Activated T-cell treated with anti-CD3 and anti-CD28 coated beads, Interleukin-2, amount 50 U/mL, for 4 hours (primary cell): ENCODE data around the gene TIFAB. TPM values are rescaled to one million over a fixed set of nuclear protein-coding genes. Genes with fewer than 3 reads are reported as not detected.

Experiments used
- ATAC-seq, 2 donors: fragments of 200-7000 bp; cut with Tn5 transposase; one replicate each; pipeline ENCODE4 v1.10.0; 2021
- DNase-seq: peaks from one replicate; pipeline ENCODE4 v3.0.0-alpha.2; 2020
- H3K27me3 Mint-ChIP-seq: one replicate; pipeline ENCODE4 v1.8.0; 2021; ENCODE audit warnings: low read depth, mixed read lengths
- H3K36me3 Mint-ChIP-seq: one replicate; pipeline ENCODE4 v1.8.0; 2022; ENCODE audit warnings: mixed read lengths; ENCODE audit not compliant: insufficient read depth
- H3K4me1 Mint-ChIP-seq: one replicate; pipeline ENCODE4 v1.8.0; 2021; ENCODE audit warnings: low read depth, mixed read lengths
- H3K4me3 Mint-ChIP-seq: one replicate; pipeline ENCODE4 v1.8.0; 2021; ENCODE audit warnings: mild to moderate bottlenecking, moderate library complexity, mixed read lengths
- H3K9me3 Mint-ChIP-seq: one replicate; pipeline ENCODE4 v1.8.0; 2021; ENCODE audit warnings: mixed read lengths
- total RNA-seq, 3 donors: library from RNA; stranded (reverse); gene quantifications; one replicate each; pipeline ENCODE4 v1.2.1, GENCODE V29; 2021

Gene TIFAB
- total RNA-seq, 3 donors from 2014 or later: not detected

- Mint-ChIP-seq H3K4me1 (peaks cover 5% of the 10 kb centered on the region), H3K36me3 (no peaks in the 10 kb centered on the region), H3K27me3 (peaks cover 12% of the 10 kb centered on the region), H3K9me3 (no peaks in the 10 kb centered on the region), H3K4me3 (no peak overlapping the region)
- peak; percentile 55 to 70 for ATAC-seq
- peak; percentile 42 for DNase-seq
These were observed 5.4 kb upstream of the TIFAB start for GRCh38 chr5:135457424-135458071.

DNA sequence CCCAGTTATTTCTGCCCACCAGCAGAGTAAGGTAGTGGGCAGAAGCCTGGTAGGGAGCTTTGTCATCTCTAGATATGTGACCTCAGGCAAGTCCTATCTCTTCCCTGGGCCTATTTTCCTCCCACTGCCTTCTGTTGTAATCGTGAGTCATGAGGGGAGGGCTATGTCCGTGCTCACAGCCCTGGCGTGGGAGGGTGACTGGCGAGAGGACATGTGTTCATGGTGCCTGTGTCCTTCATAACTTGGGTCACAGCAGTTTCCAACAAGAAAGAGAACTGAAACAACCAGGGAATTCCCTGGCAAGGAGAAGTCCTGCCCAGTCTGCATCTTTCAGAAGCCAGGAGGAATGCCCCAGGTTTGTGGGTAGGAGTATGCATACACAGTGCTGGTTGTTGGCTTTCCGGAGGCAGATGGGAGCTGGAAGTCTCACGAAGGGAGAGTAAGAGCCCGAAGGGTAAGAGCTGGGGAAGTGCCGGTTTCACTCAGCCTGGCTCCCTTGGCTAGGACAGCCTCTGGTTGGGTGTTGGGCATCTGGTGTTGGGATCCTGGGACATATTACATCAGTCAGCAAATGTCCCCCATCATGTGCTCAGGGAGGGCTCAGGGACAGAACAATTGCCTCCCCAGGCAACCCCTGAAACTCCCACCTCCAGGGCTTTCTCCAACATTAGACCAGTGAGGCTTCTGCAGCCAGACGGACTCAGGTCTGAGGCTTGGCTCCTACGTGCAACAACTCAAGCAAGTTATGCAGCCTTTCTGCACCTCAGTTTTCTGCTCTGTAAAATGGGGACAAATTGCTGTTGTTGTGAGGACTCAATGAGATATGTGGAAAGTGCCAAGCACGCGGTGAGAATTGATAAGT lies 4.3 kb upstream of the TIFAB start:
- Mint-ChIP-seq H3K9me3 (no peaks in the 10 kb centered on the region), H3K27me3 (peaks cover 14% of the 10 kb centered on the region), H3K4me3 (no peak overlapping the region), H3K4me1 (no peaks in the 10 kb centered on the region), H3K36me3 (no peaks in the 10 kb centered on the region)
- ATAC-seq: peak in 1 of 2 donors; percentile 23
- DNase-seq: no peak

DNA sequence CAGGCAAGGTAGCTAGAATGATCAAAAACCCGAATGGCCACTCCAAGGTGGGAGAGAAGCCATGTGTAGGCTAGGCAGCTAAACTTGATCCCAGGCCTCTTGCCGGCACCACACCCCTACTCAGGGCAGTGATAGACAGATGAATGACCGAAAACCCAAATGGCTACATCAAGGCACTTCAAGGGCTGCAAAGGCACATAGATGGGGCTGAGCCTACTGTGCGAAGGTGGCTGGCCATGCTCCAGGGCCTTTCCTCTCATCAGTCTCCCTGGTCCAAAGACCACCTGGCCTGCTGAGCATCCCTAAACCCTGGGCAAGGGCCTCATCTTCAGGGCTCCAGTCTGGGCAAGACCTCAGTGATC lies 3.7 kb upstream of the TIFAB start:
- no peaks in the 10 kb centered on the region for H3K4me1 Mint-ChIP-seq
- H3K4me3 Mint-ChIP-seq: no peak overlapping the region
- H3K27me3 Mint-ChIP-seq: peaks cover 14% of the 10 kb centered on the region
- DNase-seq: no peak
- no peaks in the 10 kb centered on the region for H3K36me3 Mint-ChIP-seq
- ATAC-seq: no peak
- H3K9me3 Mint-ChIP-seq: no peaks in the 10 kb centered on the region

GRCh38 chr5:135454946-135455345 lies 2.8 kb upstream of the TIFAB start:
- H3K36me3 Mint-ChIP-seq: no peaks in the 10 kb centered on the region
- no peaks in the 10 kb centered on the region for H3K9me3 Mint-ChIP-seq
- H3K27me3 Mint-ChIP-seq: peaks cover 14% of the 10 kb centered on the region
- ATAC-seq (no peak), DNase-seq (no peak)
- H3K4me1 Mint-ChIP-seq: no peaks in the 10 kb centered on the region
- no peak overlapping the region for H3K4me3 Mint-ChIP-seq

DNA sequence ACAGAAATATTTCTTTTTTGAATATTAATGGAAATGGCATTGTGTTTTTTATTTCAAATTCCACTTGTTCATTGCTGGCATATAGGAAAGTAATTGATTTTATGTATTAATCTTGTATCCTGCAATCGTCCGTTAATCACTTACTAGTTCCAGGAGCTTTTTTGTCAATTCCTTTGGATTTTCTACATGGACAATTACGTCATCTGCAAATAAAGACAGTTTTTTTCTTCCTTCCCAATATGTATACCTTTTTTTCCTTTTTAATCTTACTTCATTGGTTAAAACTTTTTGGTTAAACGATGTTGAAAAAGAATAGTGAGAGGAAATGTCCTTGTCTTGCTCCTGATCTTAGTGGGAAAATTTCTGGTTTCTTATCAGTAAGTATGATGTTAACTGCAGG lies 1.5 kb upstream of the TIFAB start:
- H3K4me3 Mint-ChIP-seq: no peak overlapping the region
- no peak for ATAC-seq
- DNase-seq: no peak
- no peaks in the 10 kb centered on the region for H3K36me3 Mint-ChIP-seq
- no peaks in the 10 kb centered on the region for H3K4me1 Mint-ChIP-seq
- no peaks in the 10 kb centered on the region for H3K9me3 Mint-ChIP-seq
- peaks cover 10% of the 10 kb centered on the region for H3K27me3 Mint-ChIP-seq

- peaks cover 10% of the 10 kb centered on the region for H3K27me3 Mint-ChIP-seq
- no peaks in the 10 kb centered on the region for H3K36me3 Mint-ChIP-seq
- ATAC-seq: no peak
- DNase-seq: no peak
- H3K4me3 Mint-ChIP-seq: no peak overlapping the region
- no peaks in the 10 kb centered on the region for H3K4me1 Mint-ChIP-seq
- no peaks in the 10 kb centered on the region for H3K9me3 Mint-ChIP-seq
These were observed 400 bp downstream of the TIFAB start for GRCh38 chr5:135451581-135452320.

DNA sequence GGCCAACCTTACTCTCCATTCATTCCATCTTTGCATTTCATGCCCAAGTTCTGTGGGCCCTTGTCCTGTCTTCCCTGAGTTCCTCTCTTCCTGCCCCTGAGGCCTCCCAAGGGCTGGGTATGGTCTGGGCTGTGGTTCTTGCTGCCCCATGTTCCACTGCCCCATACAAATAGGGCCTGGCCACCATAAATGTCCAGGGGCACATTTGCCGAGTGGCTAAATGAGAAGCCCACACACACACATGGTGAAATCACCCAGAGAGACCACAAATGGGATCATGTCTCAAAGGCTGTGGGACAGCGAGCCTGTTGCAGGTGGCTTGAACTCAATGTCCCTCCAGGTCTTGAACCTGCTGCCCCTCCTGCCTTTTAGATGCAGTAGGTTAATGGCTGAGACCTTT lies 1.2 kb downstream of the TIFAB start:
- peaks cover 6% of the 10 kb centered on the region for H3K27me3 Mint-ChIP-seq
- DNase-seq (no peak), ATAC-seq (no peak)
- no peaks in the 10 kb centered on the region for H3K36me3 Mint-ChIP-seq
- H3K4me3 Mint-ChIP-seq: no peak overlapping the region
- H3K9me3 Mint-ChIP-seq: no peaks in the 10 kb centered on the region
- no peaks in the 10 kb centered on the region for H3K4me1 Mint-ChIP-seq

DNA sequence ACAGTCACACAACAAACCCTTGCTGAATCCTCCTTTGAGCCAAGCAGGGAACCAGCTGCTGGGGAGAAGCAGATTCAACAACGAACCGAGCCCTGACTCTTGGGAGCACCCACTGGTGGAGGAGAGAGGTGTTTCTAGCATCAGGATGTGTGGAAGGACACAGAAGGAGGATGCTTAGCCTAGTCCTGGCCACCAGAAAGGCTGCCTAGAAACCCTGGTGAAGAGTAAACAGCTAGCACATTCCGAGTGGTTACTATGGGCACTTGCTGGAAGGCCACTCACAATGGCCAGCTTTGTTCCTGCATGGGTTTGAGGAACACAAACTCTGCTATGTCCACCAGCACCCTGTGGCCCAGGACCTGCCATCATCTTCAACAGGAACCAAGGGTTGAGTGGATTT lies 1.8 kb downstream of the TIFAB start:
- no peaks in the 10 kb centered on the region for H3K9me3 Mint-ChIP-seq
- H3K4me1 Mint-ChIP-seq: no peaks in the 10 kb centered on the region
- no peak for DNase-seq

DNA sequence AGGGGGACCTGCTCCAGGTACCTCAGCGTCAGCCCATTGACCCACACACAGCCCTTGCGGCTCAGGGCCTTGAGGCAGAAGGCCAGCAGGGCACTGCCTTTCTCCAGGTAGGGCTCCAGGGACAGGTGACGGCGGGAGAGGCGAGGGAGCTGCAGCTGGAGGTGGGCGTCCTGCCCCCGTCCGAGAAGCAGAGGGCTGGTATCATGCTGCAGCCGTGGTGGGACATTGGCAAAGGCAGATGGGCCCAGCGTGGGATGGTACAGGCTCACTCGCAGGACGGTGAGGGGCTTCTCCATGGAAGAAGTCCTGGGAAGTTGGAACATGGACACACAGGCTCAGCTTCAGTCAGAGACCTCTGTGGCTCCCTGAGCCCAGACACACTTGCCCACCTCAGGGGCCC lies 2.5 kb downstream of the TIFAB start:
- no peaks in the 10 kb centered on the region for H3K4me1 Mint-ChIP-seq
- no peaks in the 10 kb centered on the region for H3K9me3 Mint-ChIP-seq

More for the DNA sequence above, 1.8 kb downstream of the TIFAB start:
- Mint-ChIP-seq H3K4me3 (no peak overlapping the region), H3K36me3 (no peaks in the 10 kb centered on the region), H3K27me3 (peaks cover 6% of the 10 kb centered on the region)
- ATAC-seq: no peak

DNA sequence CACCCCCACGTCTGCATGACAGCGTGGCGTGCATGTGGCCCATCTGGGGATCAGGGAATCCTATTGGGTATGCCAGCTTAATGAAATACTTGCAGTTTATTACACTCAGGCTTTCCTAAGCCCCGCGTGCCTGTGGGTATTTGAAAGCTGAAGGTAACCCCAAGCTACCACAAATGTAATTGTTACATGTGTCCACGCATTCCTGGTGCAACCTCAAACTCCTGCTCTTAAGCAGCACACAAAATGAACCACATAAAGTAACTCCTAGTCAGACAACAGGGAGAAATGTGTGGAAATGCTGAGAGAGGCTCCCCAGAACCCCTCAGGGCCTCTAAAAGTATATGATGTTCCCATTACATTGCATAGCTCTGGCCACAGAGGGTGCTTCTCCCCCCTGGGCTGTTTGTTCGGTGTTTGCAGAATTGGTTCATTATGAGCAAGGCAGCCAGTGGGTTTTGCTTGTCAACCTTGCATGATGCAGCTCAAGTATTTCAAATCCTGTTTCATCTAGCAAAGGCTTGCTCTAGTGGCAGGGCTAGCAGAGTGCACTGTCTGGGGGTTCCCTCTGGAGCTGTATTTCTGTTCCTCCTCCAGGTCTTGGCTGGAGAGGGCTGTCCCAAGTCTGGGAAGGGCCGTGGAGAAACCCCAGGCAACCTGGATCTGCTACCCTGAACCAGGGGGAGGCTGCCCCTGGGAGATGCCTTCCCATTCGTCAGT lies 3.2 kb downstream of the TIFAB start:
- DNase-seq: no peak
- Mint-ChIP-seq H3K4me3 (no peak overlapping the region), H3K4me1 (no peaks in the 10 kb centered on the region), H3K27me3 (peaks cover 6% of the 10 kb centered on the region), H3K36me3 (no peaks in the 10 kb centered on the region), H3K9me3 (no peaks in the 10 kb centered on the region)
- no peak for ATAC-seq

More for the DNA sequence above, 2.5 kb downstream of the TIFAB start:
- no peak for DNase-seq
- Mint-ChIP-seq H3K27me3 (peaks cover 7% of the 10 kb centered on the region), H3K36me3 (no peaks in the 10 kb centered on the region), H3K4me3 (no peak overlapping the region)
- ATAC-seq: no peak

DNA sequence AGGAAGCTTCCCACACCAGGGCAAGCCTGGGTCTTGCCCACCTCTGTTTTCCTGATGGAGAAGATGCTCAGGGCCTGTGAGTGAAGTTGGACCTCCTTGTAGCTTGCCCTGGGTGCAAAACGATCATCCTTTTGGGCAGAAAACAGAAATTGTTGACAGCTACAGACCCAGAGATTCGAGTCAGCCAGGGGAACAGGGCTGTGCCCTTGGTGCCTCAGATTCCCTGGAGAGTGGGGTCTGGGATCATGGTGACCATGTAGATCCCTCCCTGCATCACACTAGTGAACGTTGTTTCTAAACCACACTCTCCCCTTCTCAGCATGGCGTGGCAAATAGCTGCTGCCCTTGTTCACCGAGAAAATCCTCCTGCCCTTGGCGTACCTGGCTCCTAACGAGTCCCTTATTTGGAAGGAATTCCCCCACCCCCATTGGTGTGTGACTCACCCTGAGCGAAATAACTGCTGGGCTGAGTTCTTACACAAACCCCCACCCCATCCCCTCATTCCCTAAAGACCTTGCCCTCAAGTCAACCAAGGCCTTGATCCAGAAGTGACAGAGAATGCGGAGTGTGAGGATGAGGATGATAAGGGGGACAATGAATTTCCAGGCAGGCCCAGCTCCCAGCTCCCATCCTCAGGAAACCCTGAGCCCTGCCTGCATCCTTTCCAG lies 3.9 kb downstream of the TIFAB start:
- ATAC-seq (no peak), DNase-seq (no peak)
- Mint-ChIP-seq H3K36me3 (no peaks in the 10 kb centered on the region), H3K4me1 (no peaks in the 10 kb centered on the region), H3K27me3 (peaks cover 6% of the 10 kb centered on the region), H3K4me3 (no peak overlapping the region), H3K9me3 (no peaks in the 10 kb centered on the region)

DNA sequence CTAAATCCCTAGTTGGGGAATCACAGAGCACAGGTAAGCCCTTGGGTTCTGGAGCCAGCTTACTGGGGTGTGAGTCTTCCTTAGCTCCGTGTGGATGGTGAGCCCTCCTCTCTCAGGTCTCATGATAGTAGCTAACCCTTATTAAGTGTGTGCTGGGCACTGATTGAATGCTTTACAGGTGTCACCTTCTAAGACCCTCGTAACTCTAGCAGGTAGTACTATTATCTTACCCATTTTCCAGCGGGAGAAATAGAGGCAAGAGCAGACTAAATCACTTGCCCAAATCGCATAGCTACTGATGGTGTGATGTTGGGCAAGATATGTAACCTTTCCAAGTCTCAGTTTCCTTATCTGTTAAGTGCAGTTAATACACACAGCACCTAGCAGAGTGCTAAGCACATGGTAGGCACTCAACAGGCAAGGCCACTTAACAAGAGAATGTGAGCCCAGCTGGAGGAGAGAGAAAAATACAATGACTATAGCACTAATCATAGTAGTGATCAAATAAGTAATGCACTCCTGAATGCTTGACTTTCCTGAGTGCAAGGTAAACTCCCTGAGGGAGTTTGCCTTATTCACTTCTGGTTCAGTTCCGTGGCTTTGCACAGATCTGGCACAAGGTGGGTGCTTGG lies 4.7 kb downstream of the TIFAB start, which contains the start of gene DCANP1:
TSS of gene DCANP1 (minus strand) at position 51 of the 632 bp plus-strand sequence. CDS start 240 bp downstream, outside the sequence.
- no peaks in the 10 kb centered on the region for H3K4me1 Mint-ChIP-seq
- no peak within 1 kb of the TSS for H3K4me3 Mint-ChIP-seq
- no peak for DNase-seq
- no peaks in the 10 kb centered on the region for H3K36me3 Mint-ChIP-seq
- ATAC-seq: no peak
- H3K9me3 Mint-ChIP-seq: no peaks in the 10 kb centered on the region
- H3K27me3 Mint-ChIP-seq: peaks cover 5% of the 10 kb centered on the region

DNA sequence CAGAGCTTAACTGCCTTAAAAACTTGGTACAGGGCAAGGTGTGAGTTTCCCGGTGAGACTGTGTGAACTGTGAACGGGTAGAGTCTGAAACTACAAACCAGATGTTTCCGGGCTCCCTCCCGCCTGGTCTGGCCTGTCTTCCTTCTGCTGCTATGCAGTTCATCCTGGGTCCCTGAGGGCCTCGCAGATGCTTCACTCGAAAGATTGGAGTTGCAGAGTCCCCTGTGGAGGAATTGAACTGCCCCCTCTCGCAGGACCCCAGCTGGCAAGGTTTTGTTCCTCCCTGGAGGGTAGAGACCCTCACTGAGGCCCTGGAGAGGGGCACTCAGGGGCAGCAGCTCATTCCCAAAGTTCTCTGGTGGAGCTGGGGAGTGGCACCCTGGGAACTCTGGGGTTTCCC lies 5.5 kb downstream of the TIFAB start:
- DNase-seq (no peak), ATAC-seq (no peak)
- no peaks in the 10 kb centered on the region for H3K4me1 Mint-ChIP-seq
- no peaks in the 10 kb centered on the region for H3K9me3 Mint-ChIP-seq
- H3K4me3 Mint-ChIP-seq: no peak overlapping the region
- H3K27me3 Mint-ChIP-seq: peaks cover 5% of the 10 kb centered on the region
- no peaks in the 10 kb centered on the region for H3K36me3 Mint-ChIP-seq
